T-helper 2 cell treated with Interferon-gamma antibody and Interleukin-4, amounts not matched to agents 5 μg/mL and 100 μg/mL, for 36 hours (primary cell): Measurements from ENCODE around the gene CSRNP3.

Experiments used
- DNase-seq: peaks from one replicate; pipeline ENCODE4 v3.0.0; 2021; ENCODE audit warnings: low spot score
- H3K27ac Mint-ChIP-seq: one replicate; pipeline ENCODE4 v1.8.0; 2021; ENCODE audit warnings: mild to moderate bottlenecking, mixed read lengths
- H3K27me3 Mint-ChIP-seq: one replicate; pipeline ENCODE4 v1.8.0; 2021; ENCODE audit warnings: low read depth, mixed read lengths
- H3K36me3 Mint-ChIP-seq: one replicate; pipeline ENCODE4 v1.8.0; 2021; ENCODE audit warnings: low read depth, mixed read lengths
- H3K4me1 Mint-ChIP-seq: one replicate; pipeline ENCODE4 v1.8.0; 2021; ENCODE audit warnings: low read depth, mixed read lengths
- H3K4me3 Mint-ChIP-seq: one replicate; pipeline ENCODE4 v1.8.0; 2022; ENCODE audit warnings: mild to moderate bottlenecking, moderate library complexity, mixed read lengths
- H3K9me3 Mint-ChIP-seq: one replicate; pipeline ENCODE4 v1.8.0; 2021; ENCODE audit warnings: mixed read lengths

The CSRNP3 gene

DNA sequence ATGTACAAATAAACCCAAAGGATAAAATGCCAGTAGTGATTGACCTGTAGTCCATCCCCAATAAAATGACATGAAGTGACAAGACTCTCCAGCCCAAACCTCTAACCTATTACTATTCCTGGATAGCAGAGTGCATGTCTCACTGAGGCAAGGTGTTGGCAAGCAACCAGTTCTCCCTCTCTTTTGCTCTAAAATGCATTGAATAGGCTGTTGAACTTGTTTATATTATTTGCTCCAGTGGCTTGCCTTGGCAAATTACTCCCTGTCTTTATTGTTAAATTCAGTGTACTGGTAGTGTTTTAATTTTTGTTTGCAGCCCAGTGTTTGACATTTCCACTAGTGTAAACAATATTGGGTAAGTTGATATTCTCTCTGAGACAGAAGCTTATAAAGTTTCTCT, 70.5 kb downstream of the CSRNP3 start:
- Mint-ChIP-seq H3K36me3 (no peaks in the 10 kb centered on the region), H3K27ac (no peak overlapping the region), H3K4me1 (no peaks in the 10 kb centered on the region), H3K27me3 (no peaks in the 10 kb centered on the region), H3K4me3 (no peak overlapping the region), H3K9me3 (no peaks in the 10 kb centered on the region)
- no peak for DNase-seq

DNA sequence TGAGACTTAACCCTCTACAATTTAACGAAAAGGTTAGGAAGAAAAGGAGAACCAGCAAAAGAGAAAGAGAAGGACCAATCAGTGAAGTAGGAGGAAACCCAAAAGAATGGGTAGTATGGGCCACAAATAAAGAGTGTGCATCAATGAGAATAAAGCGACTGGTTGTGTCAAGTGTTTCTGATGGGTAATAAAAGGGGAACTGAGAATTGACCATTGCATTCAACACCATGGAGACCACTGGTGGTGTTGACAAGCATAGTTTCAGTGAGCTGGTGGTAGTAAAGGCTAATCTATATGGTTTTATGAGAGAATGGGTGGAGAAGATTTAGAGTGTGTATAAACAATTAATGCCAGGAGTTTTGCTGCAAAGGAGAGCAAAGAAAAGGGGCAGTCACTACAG, 75.4 kb downstream of the CSRNP3 start:
- Mint-ChIP-seq H3K36me3 (no peaks in the 10 kb centered on the region), H3K9me3 (no peaks in the 10 kb centered on the region), H3K4me3 (no peak overlapping the region), H3K4me1 (no peaks in the 10 kb centered on the region), H3K27me3 (no peaks in the 10 kb centered on the region), H3K27ac (no peak overlapping the region)
- DNase-seq = no peak

DNA sequence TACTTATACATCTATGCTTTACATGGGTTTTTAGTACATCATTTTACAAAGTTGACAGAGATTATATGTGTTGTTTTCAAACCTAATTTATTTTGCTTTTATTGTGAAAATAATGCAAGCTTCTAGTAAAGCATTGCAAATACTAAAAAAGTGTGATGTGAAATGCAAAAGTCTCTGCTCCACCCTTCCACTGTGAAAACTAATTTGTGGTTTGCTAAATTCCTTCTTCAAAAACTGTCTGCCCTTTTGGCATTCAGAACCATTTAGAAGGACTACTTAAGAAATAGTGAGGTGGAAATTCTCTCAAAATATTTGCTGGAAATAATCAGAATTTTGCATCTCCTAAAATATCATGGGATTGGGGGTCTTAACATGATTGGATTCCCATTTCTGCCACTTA, 78.4 kb downstream of the CSRNP3 start:
- H3K9me3 Mint-ChIP-seq = no peaks in the 10 kb centered on the region
- no peak overlapping the region for H3K27ac Mint-ChIP-seq
- no peak for DNase-seq
- H3K4me1 Mint-ChIP-seq = no peaks in the 10 kb centered on the region
- H3K27me3 Mint-ChIP-seq = no peaks in the 10 kb centered on the region
- H3K4me3 Mint-ChIP-seq = no peak overlapping the region
- no peaks in the 10 kb centered on the region for H3K36me3 Mint-ChIP-seq

DNA sequence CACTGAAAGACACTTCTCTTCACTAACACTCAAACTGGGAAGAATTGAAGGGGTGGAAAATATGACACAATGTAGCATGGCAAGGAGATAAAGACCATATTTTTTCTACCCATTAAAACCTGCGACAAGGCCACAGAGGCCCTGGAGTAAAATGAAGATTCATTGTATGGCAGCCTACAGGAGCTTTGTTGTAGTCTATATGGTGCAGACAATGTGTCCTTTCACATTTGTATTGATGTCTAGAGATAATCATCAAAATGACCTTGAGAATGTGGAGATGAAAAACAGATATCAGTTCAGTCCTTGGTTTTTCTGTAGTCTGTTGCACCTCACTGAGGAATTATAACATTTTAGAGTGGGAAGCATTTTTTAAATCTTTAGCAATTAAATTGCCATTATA, 80.1 kb downstream of the CSRNP3 start:
- Mint-ChIP-seq H3K4me1 (no peaks in the 10 kb centered on the region), H3K36me3 (no peaks in the 10 kb centered on the region), H3K27me3 (no peaks in the 10 kb centered on the region), H3K4me3 (no peak overlapping the region), H3K27ac (no peak overlapping the region), H3K9me3 (no peaks in the 10 kb centered on the region)
- no peak for DNase-seq

DNA sequence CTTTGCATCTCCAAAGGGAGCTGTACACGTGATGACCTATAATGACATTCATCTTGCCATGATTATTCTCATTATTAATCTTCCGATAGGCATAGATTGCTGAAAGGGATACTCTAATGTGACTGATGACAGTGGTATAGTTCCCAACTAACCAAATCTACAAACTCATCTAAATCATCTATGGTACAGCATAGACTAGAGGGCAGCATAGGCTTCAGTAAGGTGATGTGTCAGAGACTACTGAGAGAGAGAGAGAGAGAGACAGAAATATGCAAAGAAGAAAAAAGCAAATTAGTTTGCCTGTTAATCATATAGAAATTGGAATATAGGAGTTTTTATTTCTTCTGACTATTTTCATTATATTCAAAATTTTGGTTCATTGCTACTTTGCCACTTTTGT, 89.3 kb downstream of the CSRNP3 start:
- no peak overlapping the region for H3K27ac Mint-ChIP-seq
- no peak for DNase-seq
- no peaks in the 10 kb centered on the region for H3K4me1 Mint-ChIP-seq
- no peak overlapping the region for H3K4me3 Mint-ChIP-seq
- H3K9me3 Mint-ChIP-seq = no peaks in the 10 kb centered on the region
- H3K36me3 Mint-ChIP-seq = no peaks in the 10 kb centered on the region
- H3K27me3 Mint-ChIP-seq = no peaks in the 10 kb centered on the region

DNA sequence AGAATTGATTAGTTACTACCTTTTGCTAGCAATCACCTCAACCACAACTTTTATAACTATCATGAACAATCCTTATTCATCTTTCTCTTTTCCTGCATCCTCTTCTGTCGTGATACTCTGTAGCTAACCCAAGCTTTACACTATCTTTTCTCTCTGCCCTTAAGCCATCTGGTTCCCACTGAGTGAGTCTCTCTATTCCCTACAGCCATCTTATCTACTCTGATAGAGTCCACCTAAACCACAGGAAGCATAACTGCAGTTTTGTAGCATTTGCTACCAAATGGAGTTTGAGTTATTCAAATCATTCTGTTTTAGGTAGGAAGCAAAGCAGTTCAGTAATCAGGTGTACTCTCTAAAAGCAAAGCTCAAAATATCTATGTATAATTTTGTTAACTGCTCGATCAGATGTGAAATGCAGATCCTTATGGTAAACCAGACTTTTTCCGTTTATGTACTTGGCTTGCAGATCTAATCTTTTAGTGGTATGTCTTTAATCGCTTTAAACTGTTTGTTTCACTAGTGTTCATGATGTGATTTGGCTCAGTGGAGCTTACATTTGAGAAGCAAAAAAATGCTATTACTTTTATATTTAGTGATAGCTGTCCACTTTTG, 91.0 kb downstream of the CSRNP3 start:
- no peak for DNase-seq
- no peaks in the 10 kb centered on the region for H3K9me3 Mint-ChIP-seq
- H3K27ac Mint-ChIP-seq = no peak overlapping the region
- H3K27me3 Mint-ChIP-seq = no peaks in the 10 kb centered on the region
- H3K4me1 Mint-ChIP-seq = no peaks in the 10 kb centered on the region
- no peaks in the 10 kb centered on the region for H3K36me3 Mint-ChIP-seq
- H3K4me3 Mint-ChIP-seq = no peak overlapping the region

DNA sequence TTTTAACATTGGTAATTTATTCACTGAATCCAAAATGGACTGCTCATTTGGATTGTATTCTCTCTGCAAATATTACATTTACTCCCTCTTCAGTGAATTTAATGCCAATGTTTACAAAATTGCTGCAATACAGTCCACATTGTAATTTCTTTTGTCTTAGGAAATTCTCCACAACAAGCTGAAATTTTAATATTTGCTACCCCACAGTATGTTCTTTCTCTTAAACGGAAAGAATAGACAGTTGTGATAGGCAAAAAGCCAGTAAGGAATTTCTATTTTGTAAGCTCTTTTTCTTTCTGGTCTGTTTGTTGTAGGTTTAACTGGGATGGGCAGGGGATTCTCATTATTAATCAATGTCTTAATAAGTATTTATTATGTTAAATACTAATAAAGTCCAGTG, 92.0 kb downstream of the CSRNP3 start:
- no peaks in the 10 kb centered on the region for H3K36me3 Mint-ChIP-seq
- DNase-seq = no peak
- H3K9me3 Mint-ChIP-seq = no peaks in the 10 kb centered on the region
- H3K27ac Mint-ChIP-seq = no peak overlapping the region
- no peaks in the 10 kb centered on the region for H3K27me3 Mint-ChIP-seq
- H3K4me3 Mint-ChIP-seq = no peak overlapping the region
- H3K4me1 Mint-ChIP-seq = no peaks in the 10 kb centered on the region

DNA sequence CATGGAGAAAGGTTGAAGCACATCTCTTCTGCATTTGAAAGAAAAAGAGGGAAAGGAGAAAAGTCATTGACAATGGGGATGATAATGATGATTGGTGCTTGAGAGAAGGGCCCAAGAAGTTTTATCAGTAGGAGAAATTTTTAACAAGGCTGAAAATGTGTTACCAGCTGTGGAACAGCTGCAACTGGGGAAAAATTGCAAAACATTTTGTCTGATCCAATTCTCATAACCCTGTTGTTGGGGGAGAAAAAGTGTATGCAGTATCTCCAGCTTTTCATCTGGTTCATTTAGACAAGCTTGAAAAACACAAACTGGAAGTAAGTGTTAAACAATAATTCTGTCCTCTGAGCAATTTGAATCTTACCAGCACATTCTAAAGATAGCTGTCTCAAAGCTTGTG, 92.7 kb downstream of the CSRNP3 start:
- H3K27me3 Mint-ChIP-seq = no peaks in the 10 kb centered on the region
- no peaks in the 10 kb centered on the region for H3K36me3 Mint-ChIP-seq
- no peak for DNase-seq
- H3K4me1 Mint-ChIP-seq = no peaks in the 10 kb centered on the region
- no peak overlapping the region for H3K4me3 Mint-ChIP-seq
- H3K9me3 Mint-ChIP-seq = no peaks in the 10 kb centered on the region
- H3K27ac Mint-ChIP-seq = no peak overlapping the region

DNA sequence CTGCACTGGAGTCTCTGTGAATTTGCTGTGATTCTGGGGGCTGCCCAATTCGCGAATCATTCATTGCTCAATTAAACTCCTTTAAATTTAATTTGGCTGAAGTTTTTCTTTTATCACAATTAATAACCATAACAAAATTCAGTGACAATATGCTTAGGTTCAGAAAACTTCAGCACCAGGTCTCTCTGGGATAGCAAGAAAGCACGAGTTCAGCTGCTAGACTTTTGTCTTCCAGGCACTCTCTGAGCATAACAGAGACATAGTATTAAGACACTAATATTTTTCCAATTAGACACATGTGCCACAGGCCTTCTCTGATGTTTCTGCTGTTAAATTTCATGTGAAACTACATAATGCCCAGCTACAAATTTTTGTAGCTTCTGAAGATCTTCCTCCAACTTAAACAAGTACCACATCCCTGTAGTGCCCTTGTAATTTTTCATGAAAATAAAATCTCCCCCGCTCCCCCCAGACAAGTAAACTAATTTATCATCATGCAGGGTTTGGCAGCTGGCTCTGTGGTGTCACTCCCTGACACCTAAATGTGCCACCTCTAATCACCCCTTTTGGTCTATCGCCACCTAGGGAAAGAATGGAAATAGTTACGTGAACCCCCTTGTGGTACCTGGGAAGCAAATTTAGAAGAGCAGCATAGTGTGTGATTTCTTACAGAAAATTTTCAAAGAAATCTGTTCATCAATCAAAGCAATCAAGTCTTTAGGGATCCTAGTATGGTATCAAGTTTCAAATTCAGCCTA, 94.1 kb downstream of the CSRNP3 start:
- H3K27me3 Mint-ChIP-seq = no peaks in the 10 kb centered on the region
- H3K36me3 Mint-ChIP-seq = no peaks in the 10 kb centered on the region
- DNase-seq = no peak
- H3K9me3 Mint-ChIP-seq = no peaks in the 10 kb centered on the region
- no peaks in the 10 kb centered on the region for H3K4me1 Mint-ChIP-seq
- no peak overlapping the region for H3K27ac Mint-ChIP-seq
- H3K4me3 Mint-ChIP-seq = no peak overlapping the region

DNA sequence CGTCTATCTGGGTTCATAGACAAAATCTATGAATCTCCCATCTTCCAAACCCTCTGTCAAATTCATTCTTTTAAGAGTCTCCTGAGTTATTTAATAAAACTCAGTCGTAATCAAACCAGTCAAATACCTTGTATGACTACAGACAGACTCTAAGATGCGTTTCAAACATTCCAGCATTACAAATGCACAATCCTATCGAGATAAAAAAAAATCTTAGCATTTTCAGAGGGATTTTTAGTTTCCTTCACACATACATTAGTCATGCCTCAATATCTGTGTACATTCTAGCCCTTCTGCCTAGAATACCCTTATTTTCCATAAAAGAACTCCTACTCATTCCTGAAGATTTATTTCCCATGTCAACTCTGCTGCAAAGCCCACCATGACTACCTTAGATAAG, 96.5 kb downstream of the CSRNP3 start:
- Mint-ChIP-seq H3K4me1 (no peaks in the 10 kb centered on the region), H3K27ac (no peak overlapping the region), H3K36me3 (no peaks in the 10 kb centered on the region), H3K27me3 (no peaks in the 10 kb centered on the region), H3K4me3 (no peak overlapping the region), H3K9me3 (no peaks in the 10 kb centered on the region)
- no peak for DNase-seq

DNA sequence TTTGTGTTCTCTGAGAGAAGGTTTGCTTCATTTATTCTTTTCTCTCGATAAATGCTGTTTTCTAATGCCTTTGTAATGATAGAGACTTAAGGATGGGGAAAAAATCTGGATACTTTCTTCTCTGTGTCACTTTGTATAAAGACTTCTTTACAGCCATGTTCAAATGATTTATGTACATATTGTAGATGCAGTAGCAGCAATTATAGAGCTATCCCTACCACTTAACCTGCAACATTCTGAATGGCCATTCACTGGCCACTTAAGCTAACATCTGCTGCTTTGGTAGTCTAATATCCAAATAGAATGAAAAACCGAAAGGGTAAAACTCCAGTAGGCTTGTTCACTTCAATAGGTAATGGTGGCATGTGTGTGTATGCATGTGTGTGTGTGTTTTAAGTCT, 97.8 kb downstream of the CSRNP3 start:
- DNase-seq = no peak
- no peaks in the 10 kb centered on the region for H3K36me3 Mint-ChIP-seq
- H3K9me3 Mint-ChIP-seq = no peaks in the 10 kb centered on the region
- H3K27ac Mint-ChIP-seq = no peak overlapping the region
- no peaks in the 10 kb centered on the region for H3K27me3 Mint-ChIP-seq
- no peaks in the 10 kb centered on the region for H3K4me1 Mint-ChIP-seq
- no peak overlapping the region for H3K4me3 Mint-ChIP-seq

DNA sequence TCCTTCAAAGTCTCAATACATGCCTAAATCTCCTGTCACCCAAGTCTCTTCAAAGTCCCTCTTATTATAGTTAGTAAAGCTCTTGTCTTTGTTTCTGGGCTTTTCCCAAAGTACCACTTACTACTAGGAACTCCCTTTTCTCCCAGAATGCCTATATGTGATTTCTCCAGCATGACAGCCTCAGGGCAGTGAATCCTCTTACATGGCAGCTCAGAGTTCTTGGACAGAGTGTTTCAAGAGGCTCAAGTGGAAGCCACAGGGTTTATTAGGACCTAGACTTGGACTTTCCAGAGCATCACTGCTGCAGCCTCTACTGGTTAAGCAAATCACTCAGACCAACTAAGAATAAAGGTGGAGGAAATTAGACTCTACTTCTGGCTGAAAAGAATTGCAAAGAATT, 98.9 kb downstream of the CSRNP3 start:
- H3K27me3 Mint-ChIP-seq = no peaks in the 10 kb centered on the region
- H3K36me3 Mint-ChIP-seq = no peaks in the 10 kb centered on the region
- H3K4me3 Mint-ChIP-seq = no peak overlapping the region

DNA sequence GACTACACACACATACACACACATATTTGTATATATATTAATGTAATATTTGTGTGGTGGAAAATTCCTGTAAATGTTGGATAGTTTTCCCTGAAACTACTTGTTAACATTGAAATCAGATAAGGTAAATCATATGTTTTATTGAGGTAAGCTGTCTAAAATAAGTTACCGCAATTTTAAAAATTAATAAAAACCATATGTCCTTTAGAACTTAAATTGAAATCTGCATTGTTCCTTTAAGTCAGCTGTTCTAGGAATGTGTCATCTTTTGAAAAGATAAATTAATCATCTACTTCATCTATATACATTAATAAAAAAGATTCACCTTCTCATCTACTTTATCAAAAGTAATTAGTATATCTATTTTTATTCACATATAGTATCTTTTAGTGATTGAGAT, 102.0 kb downstream of the CSRNP3 start:
- Mint-ChIP-seq H3K27me3 (peaks cover 3% of the 10 kb centered on the region), H3K27ac (no peak overlapping the region), H3K4me3 (no peak overlapping the region), H3K9me3 (no peaks in the 10 kb centered on the region), H3K4me1 (no peaks in the 10 kb centered on the region), H3K36me3 (no peaks in the 10 kb centered on the region)
- DNase-seq = no peak

More for the DNA sequence above, 98.9 kb downstream of the CSRNP3 start:
- H3K9me3 Mint-ChIP-seq = no peaks in the 10 kb centered on the region
- H3K4me1 Mint-ChIP-seq = no peaks in the 10 kb centered on the region
- H3K27ac Mint-ChIP-seq = no peak overlapping the region
- DNase-seq = no peak

DNA sequence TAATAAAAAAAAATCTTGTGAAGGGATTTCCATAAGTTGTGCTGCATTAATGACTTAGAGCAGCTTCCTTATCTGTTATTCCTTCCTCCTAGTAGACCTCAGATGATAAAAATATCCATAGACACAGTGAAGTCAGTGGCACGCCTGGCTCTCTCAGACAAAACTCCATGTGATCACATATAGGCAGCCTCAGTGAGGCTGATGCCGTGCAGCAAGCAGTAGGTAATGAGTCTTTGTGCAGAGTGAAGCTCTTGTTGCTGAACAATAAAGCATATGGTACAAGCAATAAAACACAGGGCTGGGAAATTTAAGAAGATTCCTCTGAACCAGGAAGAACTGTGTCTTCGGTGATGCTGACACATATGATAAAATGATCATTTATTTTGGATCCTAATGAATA, 102.7 kb downstream of the CSRNP3 start:
- DNase-seq = no peak
- peaks cover 3% of the 10 kb centered on the region for H3K27me3 Mint-ChIP-seq
- no peaks in the 10 kb centered on the region for H3K4me1 Mint-ChIP-seq
- no peak overlapping the region for H3K4me3 Mint-ChIP-seq
- H3K36me3 Mint-ChIP-seq = no peaks in the 10 kb centered on the region
- no peak overlapping the region for H3K27ac Mint-ChIP-seq
- H3K9me3 Mint-ChIP-seq = no peaks in the 10 kb centered on the region
